Smooth muscle cell (in vitro differentiated cells): Measurements from ENCODE around the gene ACBD5. TPM values are rescaled to one million over a fixed set of nuclear protein-coding genes. Genes with fewer than 3 reads are reported as not detected.

Source experiments
- DNase-seq: peaks from one replicate; lab custom pipeline; 2025; ENCODE audit not compliant: unreplicated experiment; lab: John Stamatoyannopoulos, UW
- H2AFZ ChIP-seq: fragments of 200-600 bp; sonication (generic); 2 replicates; pipeline ENCODE4 v1.6.0; 2016; ENCODE audit warnings: antibody characterized with exemption, low read depth, mild to moderate bottlenecking
- H3F3A ChIP-seq: fragments of 200-600 bp; sonication (generic); 2 replicates; pipeline ENCODE4 v1.6.0; 2017; ENCODE audit warnings: antibody characterized with exemption, low read depth
- H3K27ac ChIP-seq: fragments of 200-600 bp; sonication (generic); 2 replicates; pipeline ENCODE4 v1.5.1; 2016; ENCODE audit warnings: low read depth, mild to moderate bottlenecking
- H3K27me3 ChIP-seq: fragments of 200-600 bp; sonication (generic); 2 replicates; pipeline ENCODE4 v1.6.1; 2016; ENCODE audit warnings: low read depth, mild to moderate bottlenecking
- H3K36me3 ChIP-seq: fragments of 200-600 bp; sonication (generic); 2 replicates; pipeline ENCODE4 v1.5.1; 2016; ENCODE audit warnings: low read depth
- H3K4me1 ChIP-seq: fragments of 200-600 bp; sonication (generic); 2 replicates; pipeline ENCODE4 v1.5.1; 2016; ENCODE audit warnings: low read depth
- H3K4me2 ChIP-seq: fragments of 200-600 bp; sonication (generic); 2 replicates; pipeline ENCODE4 v1.6.0; 2016; ENCODE audit warnings: mild to moderate bottlenecking
- H3K4me3 ChIP-seq: fragments of 200-600 bp; sonication (generic); 2 replicates; pipeline ENCODE4 v1.5.1; 2016; ENCODE audit warnings: mild to moderate bottlenecking
- H3K79me2 ChIP-seq: fragments of 200-600 bp; sonication (generic); 2 replicates; pipeline ENCODE4 v1.6.0; 2016; ENCODE audit warnings: low read depth, mild to moderate bottlenecking
- H3K9ac ChIP-seq: fragments of 200-600 bp; sonication (generic); 2 replicates; pipeline ENCODE4 v1.6.0; 2016; ENCODE audit warnings: low read depth
- H3K9me3 ChIP-seq: fragments of 200-600 bp; sonication (generic); replicated peaks from 2 replicates; pipeline ENCODE4 v1.5.1; 2016; ENCODE audit warnings: low read depth
- H4K20me1 ChIP-seq: fragments of 200-600 bp; sonication (generic); 2 replicates; pipeline ENCODE4 v1.6.0; 2016; ENCODE audit warnings: low read depth
- WGBS: methylation state at CpG from one replicate; pipeline ENCODE4 v1.1.7; 2016; ENCODE audit warnings: low lambda C conversion rate; 5-methylcytosine and 5-hydroxymethylcytosine counted together
- polyA plus RNA-seq: library from polyadenylated mRNA; unstranded; fragments of >200 nt; fragmentation: Nextera tagmentation; extraction: Ambion mirVana; gene quantifications from 2 replicates; pipeline ENCODE4 v1.2.1, GENCODE V29; 2016
- total RNA-seq: library from RNA; depleted of rRNA; stranded (reverse); fragments of >200 nt; gene quantifications from 2 replicates; pipeline ENCODE4 v1.2.3, GENCODE V29; 2014
- TF ChIP-seq, protein P1 (sequence below): fragments of 200-600 bp; sonication (generic); IDR thresholded peaks from 2 replicates; pipeline ENCODE4 v1.5.1; 2017; ENCODE audit warnings: borderline replicate concordance, mild to moderate bottlenecking, antibody characterized with exemption; ENCODE audit not compliant: insufficient read depth, poor library complexity, severe bottlenecking

The ACBD5 gene
- total and polyA plus RNA-seq, 2 experiments from 2014 or later, result 14.7 to 18.7 TPM

DNA sequence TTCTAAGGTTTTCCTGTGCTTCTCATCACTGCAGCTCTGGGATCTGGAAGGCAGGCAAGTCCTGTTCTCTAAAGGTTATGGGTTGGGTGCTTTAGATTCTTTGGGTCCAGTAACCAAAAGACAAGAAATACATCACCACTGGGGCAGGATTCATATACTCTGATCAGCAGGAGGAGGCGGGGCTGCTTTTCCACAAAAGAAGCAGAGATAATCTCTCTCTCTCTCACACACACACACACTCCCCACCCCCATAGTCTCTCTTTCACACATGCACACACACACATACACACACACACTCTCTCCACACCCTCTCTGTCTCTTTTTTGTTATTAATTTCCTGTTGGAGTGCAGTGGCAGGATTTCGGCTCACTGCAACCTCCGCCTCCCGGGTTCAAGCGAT is 13.0 kb upstream of the ACBD5 start:
- DNase-seq, result no peak
- no peak overlapping the region for H3K4me2 ChIP-seq
- no peak overlapping the region for H2AFZ ChIP-seq
- no peak overlapping the region for H3K4me3 ChIP-seq
- H3K79me2 ChIP-seq, result no peaks in the 10 kb centered on the region
- TF ChIP-seq, protein P1, sequence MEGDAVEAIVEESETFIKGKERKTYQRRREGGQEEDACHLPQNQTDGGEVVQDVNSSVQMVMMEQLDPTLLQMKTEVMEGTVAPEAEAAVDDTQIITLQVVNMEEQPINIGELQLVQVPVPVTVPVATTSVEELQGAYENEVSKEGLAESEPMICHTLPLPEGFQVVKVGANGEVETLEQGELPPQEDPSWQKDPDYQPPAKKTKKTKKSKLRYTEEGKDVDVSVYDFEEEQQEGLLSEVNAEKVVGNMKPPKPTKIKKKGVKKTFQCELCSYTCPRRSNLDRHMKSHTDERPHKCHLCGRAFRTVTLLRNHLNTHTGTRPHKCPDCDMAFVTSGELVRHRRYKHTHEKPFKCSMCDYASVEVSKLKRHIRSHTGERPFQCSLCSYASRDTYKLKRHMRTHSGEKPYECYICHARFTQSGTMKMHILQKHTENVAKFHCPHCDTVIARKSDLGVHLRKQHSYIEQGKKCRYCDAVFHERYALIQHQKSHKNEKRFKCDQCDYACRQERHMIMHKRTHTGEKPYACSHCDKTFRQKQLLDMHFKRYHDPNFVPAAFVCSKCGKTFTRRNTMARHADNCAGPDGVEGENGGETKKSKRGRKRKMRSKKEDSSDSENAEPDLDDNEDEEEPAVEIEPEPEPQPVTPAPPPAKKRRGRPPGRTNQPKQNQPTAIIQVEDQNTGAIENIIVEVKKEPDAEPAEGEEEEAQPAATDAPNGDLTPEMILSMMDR, result no peak
- no peaks in the 10 kb centered on the region for H3K36me3 ChIP-seq
- no peak overlapping the region for H3K9ac ChIP-seq
- H3K9me3 ChIP-seq, result no peaks in the 10 kb centered on the region
- over 99% methylated on average over 5 of the region's 5 CpGs for WGBS
- H3K27me3 ChIP-seq, result peaks cover 18% of the 10 kb centered on the region
- no peaks in the 10 kb centered on the region for H3F3A ChIP-seq
- H3K27ac ChIP-seq, result no peak overlapping the region
- no peaks in the 10 kb centered on the region for H4K20me1 ChIP-seq
- H3K4me1 ChIP-seq, result no peaks in the 10 kb centered on the region

DNA sequence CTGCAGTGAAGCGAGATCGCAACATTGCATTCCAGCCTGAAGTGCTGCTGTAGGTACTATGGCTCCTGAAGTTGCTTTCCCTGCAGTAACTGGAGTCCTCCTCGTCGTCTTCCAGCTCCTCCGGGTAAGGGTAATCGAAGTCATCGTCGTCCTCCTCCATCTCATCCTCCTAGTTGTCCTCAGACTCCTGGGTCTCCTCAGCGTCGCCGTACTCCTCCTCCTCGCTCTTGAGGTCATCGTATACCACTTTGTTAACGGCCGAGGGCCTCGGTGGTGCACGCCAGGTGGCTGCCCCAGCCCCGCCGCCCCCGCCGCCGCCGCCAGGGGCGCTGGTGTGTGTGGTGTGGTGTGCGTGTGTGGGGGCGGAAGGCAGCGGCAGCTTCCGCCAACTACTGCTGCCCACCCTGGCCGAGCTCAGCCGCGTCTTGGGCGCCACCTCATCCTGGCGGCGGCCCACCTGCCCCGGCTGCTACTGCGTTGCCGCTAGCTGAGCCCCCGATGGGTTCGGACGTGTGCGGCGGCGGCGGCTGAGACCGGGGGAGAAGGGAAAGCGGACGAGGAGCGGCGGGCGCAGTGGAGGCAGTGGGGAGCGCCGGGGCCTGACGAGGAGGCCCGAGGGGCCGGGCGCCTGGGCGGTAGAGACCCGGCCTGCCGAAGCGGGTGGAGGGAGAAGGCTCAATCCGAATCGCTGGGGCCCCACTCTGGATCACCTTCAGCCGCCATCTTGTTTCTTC is 11.8 kb upstream of the ACBD5 start:
- Histone ChIP-seq H3K9ac (peak overlapping the region; percentile 51), H3K27ac (no peak overlapping the region), H4K20me1 (no peaks in the 10 kb centered on the region), H3F3A (no peaks in the 10 kb centered on the region), H3K4me3 (peak overlapping the region; percentile 58), H3K27me3 (peaks cover 6% of the 10 kb centered on the region), H3K36me3 (no peaks in the 10 kb centered on the region), H3K4me2 (peak overlapping the region; percentile 82), H2AFZ (peak overlapping the region; percentile 92), H3K4me1 (no peaks in the 10 kb centered on the region), H3K9me3 (no peaks in the 10 kb centered on the region), H3K79me2 (no peaks in the 10 kb centered on the region)
- WGBS, result 26% methylated on average over 63 of the region's 63 CpGs
- TF ChIP-seq, protein P1, result peak; percentile 71
- DNase-seq, result no peak

DNA sequence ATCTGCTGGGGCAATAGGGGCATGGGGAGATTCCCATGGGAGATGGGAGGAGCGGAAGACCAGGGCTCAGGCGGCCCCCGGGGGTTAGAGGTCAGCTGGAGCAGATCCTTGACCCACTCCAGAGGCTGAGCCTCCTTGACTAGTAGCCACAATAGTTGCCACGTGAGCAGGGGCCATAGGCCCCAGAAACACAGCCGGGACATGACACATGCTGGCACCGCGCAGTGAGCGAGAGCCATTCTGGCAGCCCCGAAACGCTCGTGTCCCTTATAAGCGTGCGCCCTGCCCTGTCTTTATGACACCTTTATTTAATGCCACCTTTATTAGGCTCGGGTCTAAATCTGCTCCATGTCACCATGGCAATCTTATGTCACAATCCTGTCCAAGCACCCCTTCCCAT is 11.0 kb upstream of the ACBD5 start:
- Histone ChIP-seq H2AFZ (no peak overlapping the region), H3K9me3 (no peaks in the 10 kb centered on the region), H3K36me3 (no peaks in the 10 kb centered on the region), H3F3A (no peaks in the 10 kb centered on the region), H4K20me1 (no peaks in the 10 kb centered on the region), H3K79me2 (no peaks in the 10 kb centered on the region), H3K27ac (no peak overlapping the region), H3K4me1 (no peaks in the 10 kb centered on the region), H3K27me3 (no peaks in the 10 kb centered on the region), H3K9ac (no peak overlapping the region), H3K4me2 (no peak overlapping the region), H3K4me3 (no peak overlapping the region)
- TF ChIP-seq, protein P1, result no peak
- no peak for DNase-seq
- 95% methylated on average over 14 of the region's 14 CpGs for WGBS

DNA sequence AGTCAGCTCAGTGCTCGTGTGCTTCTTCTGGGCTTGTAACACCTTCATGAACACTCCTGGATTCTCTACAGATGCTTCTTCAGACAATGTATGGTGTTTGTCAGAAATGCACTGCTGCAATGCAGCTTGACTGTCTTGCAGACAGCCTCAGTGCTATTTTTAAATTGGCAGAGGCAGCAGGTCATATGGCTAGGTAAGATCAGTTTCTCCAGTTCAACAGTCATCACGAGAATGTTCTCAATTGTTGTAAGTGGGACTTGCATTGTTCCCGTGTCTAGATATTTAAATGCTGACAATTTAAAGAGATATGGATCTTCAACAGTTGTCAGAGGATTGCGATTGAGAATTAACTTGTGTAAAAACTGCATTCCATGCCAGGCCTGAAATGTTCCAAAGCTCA is 7.6 kb upstream of the ACBD5 start:
- Histone ChIP-seq H3K4me1 (peaks cover 6% of the 10 kb centered on the region), H3K79me2 (no peaks in the 10 kb centered on the region), H3K9me3 (no peaks in the 10 kb centered on the region), H3F3A (no peaks in the 10 kb centered on the region), H3K36me3 (no peaks in the 10 kb centered on the region), H3K4me3 (no peak overlapping the region), H3K9ac (no peak overlapping the region), H4K20me1 (no peaks in the 10 kb centered on the region), H3K27ac (no peak overlapping the region), H3K27me3 (no peaks in the 10 kb centered on the region), H3K4me2 (no peak overlapping the region), H2AFZ (no peak overlapping the region)
- TF ChIP-seq, protein P1, result no peak
- no peak for DNase-seq
- WGBS, result 71% methylated on average over 4 of the region's 4 CpGs
